Measurements from ENCODE around the gene FBXL7.
"Not testable (repeated sequence)": the region's sequence is repeated elsewhere in the genome, so short reads cannot be mapped to it uniquely, and the experiment has no call there.

FBXL7 gene

DNA sequence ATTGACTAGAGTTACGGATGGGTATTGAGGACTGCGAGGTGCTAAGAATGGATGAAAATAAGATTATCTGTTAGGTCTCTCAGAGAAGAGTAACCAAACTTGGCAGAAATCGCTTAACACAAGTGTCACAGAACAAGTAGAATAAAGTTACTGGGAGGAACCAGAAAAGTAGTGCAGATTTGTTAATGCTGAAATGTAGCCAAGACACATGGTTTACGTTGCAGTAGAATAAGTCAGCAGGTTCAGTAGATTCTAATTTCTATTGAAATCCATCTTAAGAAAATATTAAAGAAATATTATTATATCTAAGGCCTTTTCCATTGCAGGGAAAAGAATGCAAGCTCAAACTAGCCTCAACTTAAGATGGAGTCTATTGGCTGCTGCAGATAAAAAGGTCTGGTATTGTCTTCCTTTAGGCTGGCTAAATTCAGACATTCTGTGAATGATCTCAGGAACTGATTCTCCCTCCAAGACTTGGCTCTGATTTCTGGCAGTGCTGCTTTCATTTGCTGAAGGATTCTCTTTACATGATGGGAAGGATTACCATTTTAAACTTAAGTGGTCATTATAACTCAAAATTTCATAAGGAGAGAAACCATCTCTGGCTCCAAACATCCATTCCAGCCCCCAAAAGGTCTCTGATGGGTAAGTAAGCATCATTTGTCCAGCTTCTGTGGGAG is 364.7 kb downstream of the FBXL7 start:
- Histone ChIP-seq H4K8ac (ENCODE audit: low read depth, low read length) (no peak overlapping the region), H4K12ac (ENCODE audit: low read depth, low read length) (peak overlapping the region; percentile 27), H4K91ac (ENCODE audit: low read depth, low read length) (no peak overlapping the region), H3K9me3 (ENCODE audit: insufficient read depth, low read depth, low read length) (peaks cover 8% of the 10 kb centered on the region), H3K23ac (ENCODE audit: low read length) (no peak overlapping the region), H3K9ac (ENCODE audit: low read length) (no peak overlapping the region), H2AFZ (ENCODE audit: insufficient read depth, low read length, poor library complexity) (no peak overlapping the region), H2BK120ac (ENCODE audit: insufficient read depth, low read length, poor library complexity) (no peak overlapping the region), H3K36me3 (ENCODE audit: control insufficient read depth in 1 of 2, insufficient read depth in 2 of 2, low read length in 2 of 2) (no peaks in the 10 kb centered on the region), H3K14ac (ENCODE audit: low read length) (no peak overlapping the region), H3K4me3 (ENCODE audit: low read depth, low read length) (no peak overlapping the region), H2BK12ac (ENCODE audit: low read length) (no peak overlapping the region), H3K18ac (ENCODE audit: low read length) (no peak overlapping the region), H3K4ac (ENCODE audit: low read depth, low read length) (no peak overlapping the region), H3K27me3 (ENCODE audit: insufficient read depth, low read length) (no peaks in the 10 kb centered on the region), H3K4me1 (ENCODE audit: control insufficient read depth in 1 of 2, insufficient read depth in 2 of 2, low read length in 2 of 2) (no peaks in the 10 kb centered on the region), H2AK5ac (ENCODE audit: low read length) (no peak overlapping the region), H3K27ac (ENCODE audit: low read depth, low read length) (no peak overlapping the region), H2BK5ac (ENCODE audit: low read depth, low read length, poor library complexity) (no peak overlapping the region), H3K4me2 (ENCODE audit: low read length) (no peak overlapping the region), H3K79me1 (ENCODE audit: low read length) (no peaks in the 10 kb centered on the region), H3K79me2 (ENCODE audit: control insufficient read depth, insufficient read depth, low read length, poor library complexity) (no peaks in the 10 kb centered on the region)
- no peak for DNase-seq
- no CpG with 5 or more reads among the region's 4 CpGs for whole genome bisulfite sequencing (ENCODE audit: extremely low coverage, insufficient coverage, insufficient read length)

DNA sequence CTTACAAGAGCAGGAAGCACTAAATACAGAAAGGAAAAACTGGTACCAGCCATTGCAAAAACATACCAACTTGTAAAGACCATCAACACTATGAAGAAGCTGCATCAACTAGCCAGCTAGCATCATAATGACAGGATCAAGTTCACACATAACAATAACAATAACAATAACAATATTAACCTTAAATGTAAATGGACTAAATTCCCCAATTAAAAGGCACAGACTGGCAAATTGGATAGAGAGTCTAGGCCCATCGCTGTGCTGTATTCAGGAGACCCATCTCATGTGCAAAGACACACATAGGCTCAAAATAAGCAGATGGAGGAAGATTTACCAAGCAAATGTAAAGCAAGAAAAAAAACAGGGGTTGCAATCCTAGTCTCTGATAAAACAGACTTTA is 372.3 kb downstream of the FBXL7 start:
- H3K79me1 ChIP-seq (ENCODE audit: low read length); H4K12ac ChIP-seq (ENCODE audit: low read depth, low read length); H2AFZ ChIP-seq (ENCODE audit: insufficient read depth, low read length, poor library complexity); H3K27ac ChIP-seq (ENCODE audit: low read depth, low read length); H3K9me3 ChIP-seq (ENCODE audit: insufficient read depth, low read depth, low read length); H2BK12ac ChIP-seq (ENCODE audit: low read length); H2AK5ac ChIP-seq (ENCODE audit: low read length); H3K4ac ChIP-seq (ENCODE audit: low read depth, low read length); H2BK120ac ChIP-seq (ENCODE audit: insufficient read depth, low read length, poor library complexity); H3K4me3 ChIP-seq (ENCODE audit: low read depth, low read length); H3K79me2 ChIP-seq (ENCODE audit: control insufficient read depth, insufficient read depth, low read length, poor library complexity); H3K14ac ChIP-seq (ENCODE audit: low read length); H3K36me3 ChIP-seq (ENCODE audit: control insufficient read depth in 1 of 2, insufficient read depth in 2 of 2, low read length in 2 of 2); H3K23ac ChIP-seq (ENCODE audit: low read length); H3K4me2 ChIP-seq (ENCODE audit: low read length); DNase-seq; H4K8ac ChIP-seq (ENCODE audit: low read depth, low read length); H3K9ac ChIP-seq (ENCODE audit: low read length); H4K91ac ChIP-seq (ENCODE audit: low read depth, low read length); H3K27me3 ChIP-seq (ENCODE audit: insufficient read depth, low read length); H3K18ac ChIP-seq (ENCODE audit: low read length); H3K4me1 ChIP-seq (ENCODE audit: control insufficient read depth in 1 of 2, insufficient read depth in 2 of 2, low read length in 2 of 2); H2BK5ac ChIP-seq (ENCODE audit: low read depth, low read length, poor library complexity): not testable (repeated sequence)
- no CpG with 5 or more reads among the region's 1 CpG for WGBS (ENCODE audit: extremely low coverage, insufficient coverage, insufficient read length)

DNA sequence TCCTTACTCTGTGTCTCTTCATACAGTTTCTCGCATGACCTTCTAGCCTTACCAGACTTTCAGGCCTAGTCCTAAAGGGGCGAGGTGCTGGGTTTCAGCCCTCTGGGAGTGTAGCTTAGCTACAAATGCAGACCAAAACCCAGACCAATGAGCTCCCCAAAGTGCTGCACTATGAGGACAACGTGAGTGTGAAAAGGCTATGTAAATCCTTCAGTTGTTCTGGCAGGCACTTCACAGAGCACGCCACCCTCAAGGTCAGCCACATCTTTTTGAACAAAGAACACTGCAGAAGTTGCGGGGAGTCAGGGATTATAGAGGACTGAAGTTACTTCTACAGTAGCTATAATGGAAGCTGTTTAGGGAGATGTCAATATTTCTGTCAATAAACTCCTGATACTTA is 377.9 kb downstream of the FBXL7 start:
- WGBS (ENCODE audit: extremely low coverage, insufficient coverage, insufficient read length): no CpG with 5 or more reads among the region's 5 CpGs
- Histone ChIP-seq H3K4me1 (ENCODE audit: control insufficient read depth in 1 of 2, insufficient read depth in 2 of 2, low read length in 2 of 2) (no peaks in the 10 kb centered on the region), H3K9ac (ENCODE audit: low read length) (peak overlapping the region; percentile 7), H3K14ac (ENCODE audit: low read length) (no peak overlapping the region), H2BK120ac (ENCODE audit: insufficient read depth, low read length, poor library complexity) (no peak overlapping the region), H2BK12ac (ENCODE audit: low read length) (no peak overlapping the region), H4K91ac (ENCODE audit: low read depth, low read length) (no peak overlapping the region), H3K9me3 (ENCODE audit: insufficient read depth, low read depth, low read length) (no peaks in the 10 kb centered on the region), H2AFZ (ENCODE audit: insufficient read depth, low read length, poor library complexity) (no peak overlapping the region), H4K8ac (ENCODE audit: low read depth, low read length) (no peak overlapping the region), H3K18ac (ENCODE audit: low read length) (no peak overlapping the region), H3K79me1 (ENCODE audit: low read length) (no peaks in the 10 kb centered on the region), H2BK5ac (ENCODE audit: low read depth, low read length, poor library complexity) (no peak overlapping the region), H3K4me2 (ENCODE audit: low read length) (no peak overlapping the region), H3K27ac (ENCODE audit: low read depth, low read length) (no peak overlapping the region), H3K79me2 (ENCODE audit: control insufficient read depth, insufficient read depth, low read length, poor library complexity) (no peaks in the 10 kb centered on the region), H3K23ac (ENCODE audit: low read length) (no peak overlapping the region), H3K27me3 (ENCODE audit: insufficient read depth, low read length) (no peaks in the 10 kb centered on the region), H3K4ac (ENCODE audit: low read depth, low read length) (no peak overlapping the region), H2AK5ac (ENCODE audit: low read length) (no peak overlapping the region), H3K36me3 (ENCODE audit: control insufficient read depth in 1 of 2, insufficient read depth in 2 of 2, low read length in 2 of 2) (no peaks in the 10 kb centered on the region), H3K4me3 (ENCODE audit: low read depth, low read length) (no peak overlapping the region), H4K12ac (ENCODE audit: low read depth, low read length) (no peak overlapping the region)
- no peak for DNase-seq

DNA sequence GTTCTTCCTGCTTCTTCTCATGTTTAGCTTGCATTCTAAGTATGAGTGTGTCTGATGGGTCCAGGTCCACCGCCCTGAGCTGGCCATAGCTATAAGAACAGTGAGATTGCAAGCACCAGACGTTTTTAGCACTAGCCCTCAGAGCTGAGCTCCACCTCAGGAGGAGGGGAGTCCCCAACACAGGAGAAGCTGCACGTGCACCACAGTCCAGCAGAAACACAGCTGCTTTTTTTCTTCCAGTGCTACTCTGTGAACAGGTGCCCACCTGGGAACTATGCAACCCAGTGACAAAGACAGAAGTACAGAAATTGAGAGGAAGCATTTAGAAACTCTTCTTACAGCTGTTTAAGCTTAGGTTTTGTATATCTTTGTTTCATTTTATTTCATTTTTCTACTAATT is 380.2 kb downstream of the FBXL7 start:
- no peak overlapping the region for H2BK120ac ChIP-seq (ENCODE audit: insufficient read depth, low read length, poor library complexity)
- H3K4me2 ChIP-seq (ENCODE audit: low read length): no peak overlapping the region
- no peaks in the 10 kb centered on the region for H3K4me1 ChIP-seq (ENCODE audit: control insufficient read depth in 1 of 2, insufficient read depth in 2 of 2, low read length in 2 of 2)
- no peak overlapping the region for H3K14ac ChIP-seq (ENCODE audit: low read length)
- no peak overlapping the region for H3K27ac ChIP-seq (ENCODE audit: low read depth, low read length)
- H2BK12ac ChIP-seq (ENCODE audit: low read length): no peak overlapping the region
- no peak overlapping the region for H3K18ac ChIP-seq (ENCODE audit: low read length)
- H2AK5ac ChIP-seq (ENCODE audit: low read length): no peak overlapping the region
- no peaks in the 10 kb centered on the region for H3K9me3 ChIP-seq (ENCODE audit: insufficient read depth, low read depth, low read length)
- no peaks in the 10 kb centered on the region for H3K79me1 ChIP-seq (ENCODE audit: low read length)
- H3K4me3 ChIP-seq (ENCODE audit: low read depth, low read length): no peak overlapping the region
- H4K91ac ChIP-seq (ENCODE audit: low read depth, low read length): no peak overlapping the region
- no peak overlapping the region for H2AFZ ChIP-seq (ENCODE audit: insufficient read depth, low read length, poor library complexity)
- H2BK5ac ChIP-seq (ENCODE audit: low read depth, low read length, poor library complexity): no peak overlapping the region
- no peak overlapping the region for H4K12ac ChIP-seq (ENCODE audit: low read depth, low read length)
- no peaks in the 10 kb centered on the region for H3K79me2 ChIP-seq (ENCODE audit: control insufficient read depth, insufficient read depth, low read length, poor library complexity)
- no peak overlapping the region for H3K23ac ChIP-seq (ENCODE audit: low read length)
- H4K8ac ChIP-seq (ENCODE audit: low read depth, low read length): no peak overlapping the region
- H3K36me3 ChIP-seq (ENCODE audit: control insufficient read depth in 1 of 2, insufficient read depth in 2 of 2, low read length in 2 of 2): no peaks in the 10 kb centered on the region
- no CpG with 5 or more reads among the region's 3 CpGs for WGBS (ENCODE audit: extremely low coverage, insufficient coverage, insufficient read length)
- H3K9ac ChIP-seq (ENCODE audit: low read length): no peak overlapping the region
- H3K27me3 ChIP-seq (ENCODE audit: insufficient read depth, low read length): no peaks in the 10 kb centered on the region
- no peak for DNase-seq
- no peak overlapping the region for H3K4ac ChIP-seq (ENCODE audit: low read depth, low read length)
